Hypothalamus (tissue), 51 donors: ENCODE data around the gene CAMKK1.
A peak's percentile ranks its signal among the peaks of the same experiment; 100 is the strongest.

Source experiments
- DNase-seq, 51 donors: peaks; one replicate each; lab custom pipeline; 2025; lab: John Stamatoyannopoulos, UW

The CAMKK1 gene

GRCh38 chr17:3893003-3893719, at the start of gene CAMKK1:
Gene CAMKK1, minus strand, starts transcription at chr17:3893053. Its CDS starts 7,366 bp downstream, at chr17:3885687.
- DNase-seq, result peak in 50 of 51 donors; percentile 28 to 89 (median 68)

- no peak for DNase-seq
These were observed 48.3 kb upstream of the CAMKK1 start for GRCh38 chr17:3940965-3941698.

- no peak for DNase-seq
These were observed 44.5 kb upstream of the CAMKK1 start for GRCh38 chr17:3937359-3937758.

- DNase-seq, result no peak
These were observed 43.0 kb upstream of the CAMKK1 start for GRCh38 chr17:3935825-3936355.

GRCh38 chr17:3935140-3935542, 42.3 kb upstream of the CAMKK1 start:
- peak in 19 of 51 donors; percentile 2 to 35 (median 14) for DNase-seq

GRCh38 chr17:3929764-3930163, 36.9 kb upstream of the CAMKK1 start:
- no peak for DNase-seq

- no peak for DNase-seq
These were observed 36.3 kb upstream of the CAMKK1 start for GRCh38 chr17:3929181-3929580.

GRCh38 chr17:3928406-3928805, 35.6 kb upstream of the CAMKK1 start:
- DNase-seq, result no peak

- DNase-seq, result no peak
These were observed 34.9 kb upstream of the CAMKK1 start for GRCh38 chr17:3927628-3928340.

GRCh38 chr17:3926860-3927627, 34.2 kb upstream of the CAMKK1 start:
- no peak for DNase-seq

GRCh38 chr17:3925684-3926485, 33.0 kb upstream of the CAMKK1 start:
- DNase-seq, result no peak

GRCh38 chr17:3924512-3925350, 31.9 kb upstream of the CAMKK1 start:
- DNase-seq, result no peak

GRCh38 chr17:3923466-3924190, 30.8 kb upstream of the CAMKK1 start:
- no peak for DNase-seq

GRCh38 chr17:3922765-3923164, 29.9 kb upstream of the CAMKK1 start:
- DNase-seq, result no peak

GRCh38 chr17:3921502-3922319, 28.9 kb upstream of the CAMKK1 start:
- no peak for DNase-seq

- DNase-seq, result no peak
These were observed 28.2 kb upstream of the CAMKK1 start for GRCh38 chr17:3921006-3921405.

- DNase-seq, result no peak
These were observed 26.3 kb upstream of the CAMKK1 start for GRCh38 chr17:3919123-3919624.
